HepG2 (cell line): ENCODE data around the gene LRRC45. TPM values are rescaled to one million over a fixed set of nuclear protein-coding genes. Genes with fewer than 3 reads are reported as not detected.
A peak's percentile ranks its signal among the peaks of the same experiment; 100 is the strongest.

Experiments used
- FOXP1 ChIP-seq, 2 experiments: fragments of 450-650 bp in 1 of 2; IDR thresholded peaks; 2 replicates each; pipeline ENCODE4 v1.6.1; 2017 to 2018; ENCODE audit warnings: antibody characterized with exemption in 1 of 2
- HES4 ChIP-seq: sonication (generic); formaldehyde crosslinking; IDR thresholded peaks from 2 replicates; pipeline ENCODE4 v1.9.0; 2021; ENCODE audit warnings: mild to moderate bottlenecking, missing genetic modification reagents, borderline replicate concordance
- HOXA7 ChIP-seq: sonication (generic); formaldehyde crosslinking; IDR thresholded peaks from 2 replicates; pipeline ENCODE4 v1.8.1; 2022; ENCODE audit warnings: mild to moderate bottlenecking, missing genetic modification reagents, moderate library complexity
- KLF6 ChIP-seq: IDR thresholded peaks from 2 replicates; pipeline ENCODE4 v1.8.0; 2016; ENCODE audit warnings: missing biosample characterization, missing genetic modification reagents
- REL ChIP-seq: sonication (generic); formaldehyde crosslinking; conservative IDR thresholded peaks from 2 replicates; pipeline ENCODE4 v1.8.0; 2022; ENCODE audit warnings: mild to moderate bottlenecking, missing genetic modification reagents, moderate library complexity
- RFX5 ChIP-seq: IDR thresholded peaks from 2 replicates; pipeline ENCODE4 v1.6.1; 2011; ENCODE audit warnings: low read depth, low read length, improper control_type of control experiment
- SPEN ChIP-seq: sonication (generic); formaldehyde crosslinking; IDR thresholded peaks from 2 replicates; pipeline ENCODE4 v1.5.1; 2020; ENCODE audit warnings: low read depth, mild to moderate bottlenecking, missing genetic modification reagents
- SUZ12 ChIP-seq: fragments of 150-350 bp; IDR thresholded peaks from 2 replicates; pipeline ENCODE4 v1.6.1; 2014; ENCODE audit warnings: low read depth, low read length
- THYN1 ChIP-seq: sonication (generic); formaldehyde crosslinking; IDR thresholded peaks from 2 replicates; pipeline ENCODE4 v1.8.1; 2023; ENCODE audit warnings: low read depth, mild to moderate bottlenecking, moderate library complexity, missing genetic modification reagents, borderline replicate concordance
- ZFP41 ChIP-seq: sonication (generic); formaldehyde crosslinking; IDR thresholded peaks from 2 replicates; pipeline ENCODE4 v1.4.0; 2020; ENCODE audit warnings: mild to moderate bottlenecking, missing genetic modification reagents, borderline replicate concordance
- ZNF530 ChIP-seq: sonication (generic); formaldehyde crosslinking; IDR thresholded peaks from 2 replicates; pipeline ENCODE4 v1.5.0; 2020; ENCODE audit warnings: low read depth, mild to moderate bottlenecking, missing genetic modification reagents
- ZNF557 ChIP-seq: sonication (generic); formaldehyde crosslinking; IDR thresholded peaks from 2 replicates; pipeline ENCODE4 v1.4.0; 2020; ENCODE audit warnings: missing genetic modification reagents
- ZNF562 ChIP-seq: sonication (generic); formaldehyde crosslinking; IDR thresholded peaks from 2 replicates; pipeline ENCODE4 v1.8.0; 2022; ENCODE audit warnings: missing genetic modification reagents, borderline replicate concordance
- ZNF572 ChIP-seq: sonication (generic); formaldehyde crosslinking; IDR thresholded peaks from 2 replicates; pipeline ENCODE4 v1.5.1; 2020; ENCODE audit warnings: mild to moderate bottlenecking, missing genetic modification reagents
- polyA plus RNA-seq, 8 experiments: library from polyadenylated mRNA; depleted of rRNA in 3 of 8; stranded (reverse) in 7 of 8; unstranded in 1 of 8; fragments of >200 nt; fragmentation: Illumina TruSeq in 4 of 8; extraction: Trizol in 4 of 8; gene quantifications; 2 replicates each; pipeline versions ENCODE4 v1.2.1 to v1.2.3, GENCODE V29; 2011 to 2016; ENCODE audit warnings: low read depth in 4 of 8, missing spikeins in 1 of 8, mixed read lengths in 1 of 8; ENCODE audit not compliant: insufficient read depth in 1 of 8
- total RNA-seq, 5 experiments: library from RNA; depleted of rRNA; stranded (reverse); fragments of >200 nt; fragmentation: Illumina TruSeq; extraction: Trizol; gene quantifications; 2 replicates each; pipeline ENCODE4 v1.2.3, GENCODE V29; 2016; ENCODE audit warnings: low read depth in 1 of 5
- TF ChIP-seq, protein P1 (sequence below): IDR thresholded peaks from 2 replicates; pipeline ENCODE4 v1.6.1; 2016; ENCODE audit warnings: low read depth, borderline replicate concordance
- TF ChIP-seq, protein P2 (sequence below): sonication (generic); formaldehyde crosslinking; IDR thresholded peaks from 2 replicates; pipeline ENCODE4 v1.5.0; 2020; ENCODE audit warnings: mild to moderate bottlenecking, missing genetic modification reagents
- TF ChIP-seq, protein P3 (sequence below): sonication (generic); formaldehyde crosslinking; IDR thresholded peaks from 2 replicates; pipeline ENCODE4 v1.5.0; 2020; ENCODE audit warnings: missing genetic modification reagents, mild to moderate bottlenecking, borderline replicate concordance
- TF ChIP-seq, protein P4 (sequence below): IDR thresholded peaks from 2 replicates; pipeline ENCODE4 v1.6.1; 2016; ENCODE audit warnings: mild to moderate bottlenecking
- TF ChIP-seq, protein P5 (sequence below): sonication (generic); formaldehyde crosslinking; IDR thresholded peaks from 2 replicates; pipeline ENCODE4 v1.5.0; 2020; ENCODE audit warnings: missing genetic modification reagents

The LRRC45 gene
- total and polyA plus RNA-seq, 2 of the 13 experiments (the other 11 are each of a cell fraction or from before 2014, with no cell fraction given) = 11.6 to 48.1 TPM

DNA sequence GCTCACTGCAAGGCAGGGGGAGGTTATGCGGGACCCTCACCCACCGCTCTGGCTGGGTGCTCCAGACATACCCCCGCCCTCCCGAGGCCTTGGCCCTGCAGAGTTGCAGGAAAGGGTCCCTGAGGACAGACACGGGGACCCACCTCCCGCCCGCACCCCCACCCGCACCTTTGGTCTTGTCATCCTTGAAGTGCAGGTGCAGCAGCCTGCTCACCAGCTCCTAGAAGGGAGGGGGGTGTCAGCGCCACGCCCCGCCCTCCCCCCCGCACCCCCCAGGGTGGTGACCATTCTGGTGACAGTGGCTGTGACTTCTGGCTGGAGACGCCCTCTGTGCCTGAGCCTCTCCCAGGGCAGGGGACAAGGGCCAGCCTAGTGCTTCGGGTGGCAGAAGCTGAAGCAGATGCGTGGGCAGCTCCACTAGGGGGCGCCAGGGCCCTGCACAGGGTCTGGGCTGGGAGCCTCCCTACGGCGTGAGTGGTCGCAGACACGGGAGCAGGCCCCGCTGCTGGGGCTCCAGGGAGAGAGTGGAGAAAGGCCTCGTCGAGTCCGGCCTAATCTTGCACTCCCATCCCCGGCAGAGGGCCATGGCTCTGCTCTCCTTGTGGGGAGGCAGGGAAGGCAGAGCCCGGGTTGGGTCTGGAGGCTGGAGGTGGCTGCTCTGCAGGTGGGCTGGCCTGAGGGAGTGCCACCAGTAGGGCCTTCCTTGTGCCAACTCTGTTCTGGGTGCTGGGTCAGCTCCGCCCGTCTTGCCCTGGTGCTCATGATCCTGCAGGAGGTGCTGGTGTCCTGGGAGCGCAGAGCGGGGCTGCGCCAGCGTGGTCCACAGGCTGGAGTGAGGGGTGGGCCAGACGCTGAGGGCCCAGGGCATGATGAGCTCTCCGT is 3.2 kb upstream of the LRRC45 start (continued):
- TF ChIP-seq FOXP1 (IDR thresholded peaks at IDR 0.05) = no peak
- no peak for TF ChIP-seq FOXP1 (CRISPR knock-in tag; IDR thresholded peaks at IDR 0.05)
- TF ChIP-seq, protein P1, sequence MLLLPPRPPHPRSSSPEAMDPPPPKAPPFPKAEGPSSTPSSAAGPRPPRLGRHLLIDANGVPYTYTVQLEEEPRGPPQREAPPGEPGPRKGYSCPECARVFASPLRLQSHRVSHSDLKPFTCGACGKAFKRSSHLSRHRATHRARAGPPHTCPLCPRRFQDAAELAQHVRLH (CRISPR knock-in tag) = no peak
- no peak for TF ChIP-seq THYN1
- TF ChIP-seq, protein P2, sequence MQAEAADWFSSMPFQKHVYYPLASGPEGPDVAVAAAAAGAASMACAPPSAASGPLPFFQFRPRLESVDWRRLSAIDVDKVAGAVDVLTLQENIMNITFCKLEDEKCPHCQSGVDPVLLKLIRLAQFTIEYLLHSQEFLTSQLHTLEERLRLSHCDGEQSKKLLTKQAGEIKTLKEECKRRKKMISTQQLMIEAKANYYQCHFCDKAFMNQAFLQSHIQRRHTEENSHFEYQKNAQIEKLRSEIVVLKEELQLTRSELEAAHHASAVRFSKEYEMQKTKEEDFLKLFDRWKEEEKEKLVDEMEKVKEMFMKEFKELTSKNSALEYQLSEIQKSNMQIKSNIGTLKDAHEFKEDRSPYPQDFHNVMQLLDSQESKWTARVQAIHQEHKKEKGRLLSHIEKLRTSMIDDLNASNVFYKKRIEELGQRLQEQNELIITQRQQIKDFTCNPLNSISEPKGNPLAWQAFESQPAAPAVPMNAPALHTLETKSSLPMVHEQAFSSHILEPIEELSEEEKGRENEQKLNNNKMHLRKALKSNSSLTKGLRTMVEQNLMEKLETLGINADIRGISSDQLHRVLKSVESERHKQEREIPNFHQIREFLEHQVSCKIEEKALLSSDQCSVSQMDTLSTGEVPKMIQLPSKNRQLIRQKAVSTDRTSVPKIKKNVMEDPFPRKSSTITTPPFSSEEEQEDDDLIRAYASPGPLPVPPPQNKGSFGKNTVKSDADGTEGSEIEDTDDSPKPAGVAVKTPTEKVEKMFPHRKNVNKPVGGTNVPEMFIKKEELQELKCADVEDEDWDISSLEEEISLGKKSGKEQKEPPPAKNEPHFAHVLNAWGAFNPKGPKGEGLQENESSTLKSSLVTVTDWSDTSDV (CRISPR knock-in tag) = 0 out of 2 replicates have a peak, but pooled peaks have one; percentile 20
- peak; percentile 20 for TF ChIP-seq SPEN
- no peak for TF ChIP-seq HES4 (CRISPR knock-in tag)
- TF ChIP-seq, protein P3, sequence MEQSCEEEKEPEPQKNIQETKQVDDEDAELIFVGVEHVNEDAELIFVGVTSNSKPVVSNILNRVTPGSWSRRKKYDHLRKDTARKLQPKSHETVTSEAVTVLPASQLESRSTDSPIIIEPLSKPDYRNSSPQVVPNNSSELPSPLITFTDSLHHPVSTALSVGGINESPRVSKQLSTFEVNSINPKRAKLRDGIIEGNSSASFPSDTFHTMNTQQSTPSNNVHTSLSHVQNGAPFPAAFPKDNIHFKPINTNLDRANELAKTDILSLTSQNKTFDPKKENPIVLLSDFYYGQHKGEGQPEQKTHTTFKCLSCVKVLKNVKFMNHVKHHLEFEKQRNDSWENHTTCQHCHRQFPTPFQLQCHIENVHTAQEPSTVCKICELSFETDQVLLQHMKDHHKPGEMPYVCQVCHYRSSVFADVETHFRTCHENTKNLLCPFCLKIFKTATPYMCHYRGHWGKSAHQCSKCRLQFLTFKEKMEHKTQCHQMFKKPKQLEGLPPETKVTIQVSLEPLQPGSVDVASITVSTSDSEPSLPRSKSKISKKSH (CRISPR knock-in tag) = no peak
- TF ChIP-seq, protein P4, sequence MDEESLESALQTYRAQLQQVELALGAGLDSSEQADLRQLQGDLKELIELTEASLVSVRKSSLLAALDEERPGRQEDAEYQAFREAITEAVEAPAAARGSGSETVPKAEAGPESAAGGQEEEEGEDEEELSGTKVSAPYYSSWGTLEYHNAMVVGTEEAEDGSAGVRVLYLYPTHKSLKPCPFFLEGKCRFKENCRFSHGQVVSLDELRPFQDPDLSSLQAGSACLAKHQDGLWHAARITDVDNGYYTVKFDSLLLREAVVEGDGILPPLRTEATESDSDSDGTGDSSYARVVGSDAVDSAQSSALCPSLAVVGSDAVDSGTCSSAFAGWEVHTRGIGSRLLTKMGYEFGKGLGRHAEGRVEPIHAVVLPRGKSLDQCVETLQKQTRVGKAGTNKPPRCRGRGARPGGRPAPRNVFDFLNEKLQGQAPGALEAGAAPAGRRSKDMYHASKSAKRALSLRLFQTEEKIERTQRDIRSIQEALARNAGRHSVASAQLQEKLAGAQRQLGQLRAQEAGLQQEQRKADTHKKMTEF (CRISPR knock-in tag) = 0 out of 2 replicates have a peak, but pooled peaks have one; percentile 53
- TF ChIP-seq, protein P5, sequence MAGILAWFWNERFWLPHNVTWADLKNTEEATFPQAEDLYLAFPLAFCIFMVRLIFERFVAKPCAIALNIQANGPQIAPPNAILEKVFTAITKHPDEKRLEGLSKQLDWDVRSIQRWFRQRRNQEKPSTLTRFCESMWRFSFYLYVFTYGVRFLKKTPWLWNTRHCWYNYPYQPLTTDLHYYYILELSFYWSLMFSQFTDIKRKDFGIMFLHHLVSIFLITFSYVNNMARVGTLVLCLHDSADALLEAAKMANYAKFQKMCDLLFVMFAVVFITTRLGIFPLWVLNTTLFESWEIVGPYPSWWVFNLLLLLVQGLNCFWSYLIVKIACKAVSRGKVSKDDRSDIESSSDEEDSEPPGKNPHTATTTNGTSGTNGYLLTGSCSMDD (CRISPR knock-in tag) = no peak
- TF ChIP-seq ZNF562 (CRISPR knock-in tag) = no peak
- TF ChIP-seq SUZ12 = no peak
- TF ChIP-seq RFX5 = no peak; the same call in 1 of the 2 replicates
- no peak for TF ChIP-seq ZFP41
- TF ChIP-seq ZNF530 (CRISPR knock-in tag) = no peak
- no peak for TF ChIP-seq HOXA7
- 0 out of 2 replicates have a peak, but pooled peaks have one; percentile 25 for TF ChIP-seq REL (CRISPR knock-in tag)
- TF ChIP-seq KLF6 (CRISPR knock-in tag) = 0 out of 2 replicates have a peak, but pooled peaks have one; percentile 6
- TF ChIP-seq ZNF572 (CRISPR knock-in tag) = 0 out of 2 replicates have a peak, but pooled peaks have one; percentile 10
- no peak for TF ChIP-seq ZNF557
